Endothelial cell of umbilical vein (primary cell): ENCODE measurements around the gene FRMD4A.

Source experiments
- EZH2 ChIP-seq: IDR thresholded peaks from 2 replicates; pipeline ENCODE4 v1.6.1; 2012; ENCODE audit warnings: borderline replicate concordance, low read depth, mild to moderate bottlenecking, moderate library complexity, low read length, inconsistent platforms; ENCODE audit not compliant: severe bottlenecking
- MAX ChIP-seq: IDR thresholded peaks from 2 replicates; pipeline ENCODE4 v1.6.1; 2011; ENCODE audit not compliant: insufficient read depth, insufficient read length
- POLR2A ChIP-seq: IDR thresholded peaks from 2 replicates; pipeline ENCODE4 v1.6.1; 2012; ENCODE audit warnings: low read depth, mild to moderate bottlenecking, control low read depth, low read length
- POLR2AphosphoS5 ChIP-seq: IDR thresholded peaks from 2 replicates; pipeline ENCODE4 v1.6.1; 2012; ENCODE audit warnings: low read depth, mild to moderate bottlenecking, control low read depth, low read length, moderate library complexity; ENCODE audit not compliant: insufficient read depth
- TF ChIP-seq, protein P1 (sequence below), 2 donors: IDR thresholded peaks; 1 replicate in 1 of 2; 2 replicates in 1 of 2; pipeline ENCODE4 v1.5.1; 2011; ENCODE audit warnings: low read length in 2 of 2, mild to moderate bottlenecking in 2 of 2, moderate library complexity in 2 of 2, control low read depth in 1 of 2, inconsistent platforms in 1 of 2, low read depth in 1 of 2; ENCODE audit not compliant: insufficient read depth in 1 of 2; ENCODE audit errors: extremely low read depth in 1 of 2

GRCh38 chr10:14118953-14119352 lies 211.8 kb downstream of the FRMD4A start:
- TF ChIP-seq, protein P1, sequence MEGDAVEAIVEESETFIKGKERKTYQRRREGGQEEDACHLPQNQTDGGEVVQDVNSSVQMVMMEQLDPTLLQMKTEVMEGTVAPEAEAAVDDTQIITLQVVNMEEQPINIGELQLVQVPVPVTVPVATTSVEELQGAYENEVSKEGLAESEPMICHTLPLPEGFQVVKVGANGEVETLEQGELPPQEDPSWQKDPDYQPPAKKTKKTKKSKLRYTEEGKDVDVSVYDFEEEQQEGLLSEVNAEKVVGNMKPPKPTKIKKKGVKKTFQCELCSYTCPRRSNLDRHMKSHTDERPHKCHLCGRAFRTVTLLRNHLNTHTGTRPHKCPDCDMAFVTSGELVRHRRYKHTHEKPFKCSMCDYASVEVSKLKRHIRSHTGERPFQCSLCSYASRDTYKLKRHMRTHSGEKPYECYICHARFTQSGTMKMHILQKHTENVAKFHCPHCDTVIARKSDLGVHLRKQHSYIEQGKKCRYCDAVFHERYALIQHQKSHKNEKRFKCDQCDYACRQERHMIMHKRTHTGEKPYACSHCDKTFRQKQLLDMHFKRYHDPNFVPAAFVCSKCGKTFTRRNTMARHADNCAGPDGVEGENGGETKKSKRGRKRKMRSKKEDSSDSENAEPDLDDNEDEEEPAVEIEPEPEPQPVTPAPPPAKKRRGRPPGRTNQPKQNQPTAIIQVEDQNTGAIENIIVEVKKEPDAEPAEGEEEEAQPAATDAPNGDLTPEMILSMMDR (IDR thresholded peaks at IDR 0.05; ENCODE audit: extremely low read depth in 1 of 2, insufficient read depth in 1 of 2, low read depth in 1 of 2, low read length in 2 of 2), result no peak
- TF ChIP-seq EZH2, result no peak
- TF ChIP-seq POLR2A, result no peak
- TF ChIP-seq POLR2AphosphoS5, result no peak
- no peak for TF ChIP-seq MAX
